Hepatocyte (in vitro differentiated cells): ENCODE data around the gene PYGM. TPM values are rescaled to one million over a fixed set of nuclear protein-coding genes. Genes with fewer than 3 reads are reported as not detected.
A peak's percentile ranks its signal among the peaks of the same experiment; 100 is the strongest.

ENCODE experiments used
- DNase-seq: peaks from one replicate; pipeline ENCODE4 v3.0.0-alpha.2; 2016; ENCODE audit warnings: low spot score
- H2AFZ ChIP-seq: fragments of 200-600 bp; sonication (generic); 2 replicates; pipeline ENCODE4 v1.6.0; 2016; ENCODE audit warnings: antibody characterized with exemption, mild to moderate bottlenecking
- H3K27ac ChIP-seq: fragments of 200-600 bp; sonication (generic); 2 replicates; pipeline ENCODE4 v1.5.1; 2016; ENCODE audit warnings: mild to moderate bottlenecking
- H3K27me3 ChIP-seq: fragments of 200-600 bp; sonication (generic); 2 replicates; pipeline ENCODE4 v1.6.1; 2016
- H3K36me3 ChIP-seq: fragments of 200-600 bp; sonication (generic); replicated peaks from 2 replicates; pipeline ENCODE4 v1.5.1; 2016; ENCODE audit warnings: low read depth; ENCODE audit not compliant: insufficient read depth
- H3K4me1 ChIP-seq: fragments of 200-600 bp; sonication (generic); 2 replicates; pipeline ENCODE4 v1.5.1; 2016; ENCODE audit warnings: mild to moderate bottlenecking, moderate library complexity; ENCODE audit not compliant: insufficient read depth
- H3K4me2 ChIP-seq: fragments of 200-600 bp; sonication (generic); 2 replicates; pipeline ENCODE4 v1.6.0; 2016
- H3K4me3 ChIP-seq: fragments of 200-600 bp; sonication (generic); 2 replicates; pipeline ENCODE4 v1.5.1; 2016; ENCODE audit warnings: mild to moderate bottlenecking
- H3K79me2 ChIP-seq: fragments of 200-600 bp; sonication (generic); 2 replicates; pipeline ENCODE4 v1.6.0; 2017; ENCODE audit warnings: mild to moderate bottlenecking
- H3K9me2 ChIP-seq: fragments of 200-600 bp; sonication (generic); replicated peaks from 2 replicates; pipeline ENCODE4 v1.6.0; 2017; ENCODE audit warnings: mild to moderate bottlenecking; ENCODE audit not compliant: insufficient read depth
- H3K9me3 ChIP-seq: fragments of 200-600 bp; sonication (generic); 2 replicates; pipeline ENCODE4 v1.5.1; 2016; ENCODE audit warnings: low read depth, mild to moderate bottlenecking
- H4K20me1 ChIP-seq: fragments of 200-600 bp; sonication (generic); 2 replicates; pipeline ENCODE4 v1.6.0; 2016; ENCODE audit warnings: mild to moderate bottlenecking; ENCODE audit not compliant: insufficient read depth, poor library complexity, severe bottlenecking
- EZH2 ChIP-seq: fragments of 200-600 bp; sonication (generic); IDR thresholded peaks from 2 replicates; pipeline ENCODE4 v1.6.1; 2016; ENCODE audit warnings: antibody characterized with exemption, mild to moderate bottlenecking, borderline replicate concordance
- EZH2phosphoT487 ChIP-seq: fragments of 200-600 bp; sonication (generic); IDR thresholded peaks from one replicate; pipeline ENCODE4 v1.6.1; 2018; ENCODE audit warnings: antibody characterized with exemption, mild to moderate bottlenecking, low read depth, moderate library complexity; ENCODE audit not compliant: unreplicated experiment, severe bottlenecking
- WGBS: methylation state at CpG from one replicate; pipeline ENCODE4 v1.1.6; 2016; ENCODE audit warnings: low lambda C conversion rate; ENCODE audit errors: missing lambda C conversion rate; 5-methylcytosine and 5-hydroxymethylcytosine counted together
- polyA plus RNA-seq: library from polyadenylated mRNA; unstranded; fragments of >200 nt; fragmentation: Nextera tagmentation; extraction: Ambion mirVana; gene quantifications from 2 replicates; pipeline ENCODE4 v1.2.1, GENCODE V29; 2016
- total RNA-seq: library from RNA; depleted of rRNA; stranded (reverse); fragments of >200 nt; gene quantifications from 2 replicates; pipeline ENCODE4 v1.2.3, GENCODE V29; 2014
- TF ChIP-seq, protein P1 (sequence below): fragments of 200-600 bp; sonication (generic); IDR thresholded peaks from 2 replicates; pipeline ENCODE4 v1.5.1; 2016; ENCODE audit warnings: antibody characterized with exemption, mild to moderate bottlenecking; ENCODE audit not compliant: poor library complexity

The PYGM gene
- total and polyA plus RNA-seq, 2 experiments from 2014 or later: 1.9 to 4.0 TPM

DNA sequence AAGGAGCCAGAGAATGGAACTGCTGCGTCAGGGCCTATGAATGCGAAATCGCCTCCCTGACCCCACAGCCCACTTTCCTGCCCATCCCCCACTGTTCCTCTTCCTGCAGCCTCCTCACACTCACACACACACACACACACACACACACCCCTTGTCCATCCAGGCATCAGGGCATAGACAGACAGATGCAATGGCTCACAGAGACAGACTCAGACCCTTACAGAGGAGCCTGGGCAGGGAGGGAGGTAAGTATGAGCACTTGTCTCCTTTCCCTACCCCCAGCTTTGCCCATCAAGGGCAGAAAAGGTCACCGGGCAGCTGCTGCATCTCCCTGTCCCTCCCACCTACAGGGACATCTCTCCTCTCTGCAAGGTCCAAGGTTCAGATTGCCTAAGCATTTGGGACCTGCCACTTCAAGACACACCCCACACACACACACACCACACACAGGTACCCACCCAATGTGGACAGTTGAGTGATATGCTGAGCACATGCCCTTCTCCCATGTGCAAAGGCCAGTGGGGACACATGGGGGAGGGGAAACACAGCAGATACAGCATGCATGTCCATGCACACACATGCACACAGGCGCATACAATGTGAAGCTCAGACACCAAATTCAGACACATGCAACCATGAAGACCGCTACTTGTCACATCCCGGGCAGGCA is 34.8 kb downstream of the PYGM start:
- no peak overlapping the region for H3K4me3 ChIP-seq
- H3K4me2 ChIP-seq: no peak overlapping the region
- H3K79me2 ChIP-seq: no peaks in the 10 kb centered on the region
- peak; percentile 48 for DNase-seq
- H3K27ac ChIP-seq: no peak overlapping the region
- H3K27me3 ChIP-seq: peaks cover 23% of the 10 kb centered on the region
- WGBS: 76% methylated on average over 7 of the region's 7 CpGs
- H3K4me1 ChIP-seq: no peaks in the 10 kb centered on the region
- H3K9me2 ChIP-seq: no peaks in the 10 kb centered on the region
- no peaks in the 10 kb centered on the region for H3K36me3 ChIP-seq
- H2AFZ ChIP-seq: no peak overlapping the region
- no peaks in the 10 kb centered on the region for H4K20me1 ChIP-seq
- H3K9me3 ChIP-seq: no peaks in the 10 kb centered on the region
- TF ChIP-seq EZH2phosphoT487: no peak
- TF ChIP-seq EZH2: no peak
- TF ChIP-seq, protein P1, sequence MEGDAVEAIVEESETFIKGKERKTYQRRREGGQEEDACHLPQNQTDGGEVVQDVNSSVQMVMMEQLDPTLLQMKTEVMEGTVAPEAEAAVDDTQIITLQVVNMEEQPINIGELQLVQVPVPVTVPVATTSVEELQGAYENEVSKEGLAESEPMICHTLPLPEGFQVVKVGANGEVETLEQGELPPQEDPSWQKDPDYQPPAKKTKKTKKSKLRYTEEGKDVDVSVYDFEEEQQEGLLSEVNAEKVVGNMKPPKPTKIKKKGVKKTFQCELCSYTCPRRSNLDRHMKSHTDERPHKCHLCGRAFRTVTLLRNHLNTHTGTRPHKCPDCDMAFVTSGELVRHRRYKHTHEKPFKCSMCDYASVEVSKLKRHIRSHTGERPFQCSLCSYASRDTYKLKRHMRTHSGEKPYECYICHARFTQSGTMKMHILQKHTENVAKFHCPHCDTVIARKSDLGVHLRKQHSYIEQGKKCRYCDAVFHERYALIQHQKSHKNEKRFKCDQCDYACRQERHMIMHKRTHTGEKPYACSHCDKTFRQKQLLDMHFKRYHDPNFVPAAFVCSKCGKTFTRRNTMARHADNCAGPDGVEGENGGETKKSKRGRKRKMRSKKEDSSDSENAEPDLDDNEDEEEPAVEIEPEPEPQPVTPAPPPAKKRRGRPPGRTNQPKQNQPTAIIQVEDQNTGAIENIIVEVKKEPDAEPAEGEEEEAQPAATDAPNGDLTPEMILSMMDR: no peak

DNA sequence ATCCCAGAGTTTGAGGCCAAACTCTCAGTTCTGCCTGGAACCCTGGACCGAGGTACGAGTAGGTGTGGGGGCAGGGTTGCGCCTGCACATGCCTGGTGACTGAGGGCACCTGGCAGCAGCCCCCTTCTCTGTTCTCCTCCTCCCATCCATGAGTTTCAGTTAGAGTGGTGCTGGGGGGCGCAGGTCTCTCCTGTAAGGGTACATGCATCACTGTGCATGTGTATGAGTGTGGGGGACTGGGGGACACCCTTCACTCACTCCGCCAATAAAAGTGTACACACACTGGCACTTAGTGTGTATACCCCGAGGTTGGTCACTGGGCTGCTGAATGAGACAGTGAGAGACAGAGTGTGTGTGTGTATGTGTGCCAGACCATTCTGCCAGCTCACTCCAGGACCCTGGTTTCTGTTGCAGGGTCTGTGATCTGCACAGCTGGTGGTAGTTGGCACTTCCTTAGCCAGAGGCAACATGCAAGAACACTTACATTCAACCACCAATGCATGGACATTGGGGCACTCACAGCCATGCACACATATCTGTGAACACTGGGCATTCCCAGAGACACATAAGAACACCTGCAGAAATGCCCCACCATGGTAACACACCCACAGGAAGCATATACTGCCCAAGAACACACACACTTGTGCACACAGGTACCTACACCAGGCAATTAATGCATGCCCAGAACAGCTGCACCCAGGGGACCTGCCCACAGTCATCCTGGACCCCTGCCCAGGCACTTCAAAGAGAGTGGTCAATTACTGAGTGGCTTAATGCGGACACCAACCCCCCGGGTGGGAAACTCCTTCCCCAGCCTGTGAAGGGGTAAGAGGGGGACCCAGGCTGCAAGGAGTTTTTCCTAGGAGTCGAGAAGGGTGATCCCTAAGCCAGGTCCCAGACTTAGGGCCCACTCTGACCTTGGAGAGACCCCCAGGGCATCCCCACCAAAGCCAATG is 35.6 kb downstream of the PYGM start:
- Histone ChIP-seq H3K4me3 (no peak overlapping the region), H3K9me2 (no peaks in the 10 kb centered on the region), H3K4me2 (peak overlapping the region; percentile 100), H3K27ac (no peak overlapping the region), H2AFZ (no peak overlapping the region), H3K27me3 (peaks cover 30% of the 10 kb centered on the region), H3K9me3 (no peaks in the 10 kb centered on the region), H3K79me2 (no peaks in the 10 kb centered on the region), H3K36me3 (no peaks in the 10 kb centered on the region), H3K4me1 (no peaks in the 10 kb centered on the region), H4K20me1 (no peaks in the 10 kb centered on the region)
- TF ChIP-seq, protein P1: no peak
- TF ChIP-seq EZH2phosphoT487 (no peak), EZH2 (no peak)
- DNase-seq: no peak
- WGBS: 77% methylated on average over 9 of the region's 9 CpGs

DNA sequence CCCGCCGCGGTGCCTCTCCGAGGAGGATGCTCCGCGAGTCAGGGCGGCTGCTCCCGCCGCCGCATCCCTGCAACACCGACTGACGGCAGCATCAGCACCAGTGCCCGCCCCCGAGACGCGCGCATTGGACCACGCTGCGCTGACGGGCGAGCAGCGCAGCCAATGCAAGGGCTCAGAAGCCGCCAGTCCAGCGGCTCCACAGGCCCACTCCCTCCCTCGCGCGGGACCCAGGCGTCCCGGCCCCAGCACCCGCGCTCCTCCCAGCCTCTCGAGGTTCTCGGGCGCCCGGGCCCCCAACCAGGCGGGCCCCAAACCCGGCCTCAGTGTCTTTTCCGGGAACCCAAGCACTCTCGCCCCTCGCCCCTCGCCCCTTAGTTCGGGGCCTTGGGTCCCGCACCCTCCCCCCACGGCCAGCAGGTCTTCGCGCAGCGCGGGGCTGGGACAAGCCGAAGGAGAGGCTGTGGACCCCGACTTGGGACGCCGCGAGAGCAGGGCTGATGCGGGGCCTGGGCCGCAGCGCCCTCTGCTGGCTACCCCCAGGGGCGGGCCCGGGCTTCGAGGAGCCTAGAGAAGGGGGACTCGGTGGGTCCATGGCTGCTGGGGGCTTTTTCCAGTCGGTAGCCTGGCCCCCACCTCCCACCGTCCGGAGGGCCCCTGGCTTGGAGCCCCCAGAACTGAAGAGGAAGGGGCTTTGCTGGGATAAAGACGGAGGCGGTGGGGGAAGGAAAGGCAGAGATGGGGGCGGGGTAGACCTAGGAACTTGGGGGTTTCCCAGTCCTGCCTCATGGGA is 36.5 kb downstream of the PYGM start, which contains the start of gene NRXN2:
Gene NRXN2 (minus strand): TSS at position 81 of the 790 bp plus-strand sequence. CDS start 9,498 bp downstream, outside the sequence.
- no peaks in the 10 kb centered on the region for H3K4me1 ChIP-seq
- WGBS: 8% methylated on average over 29 of the region's 66 CpGs
- no peaks in the 10 kb centered on the region for H4K20me1 ChIP-seq
- H3K27me3 ChIP-seq: peaks cover 39% of the 10 kb centered on the region
- H3K79me2 ChIP-seq: no peaks in the 10 kb centered on the region
- H2AFZ ChIP-seq: peak within 1 kb of the TSS; percentile 100
- peak; percentile 90 for DNase-seq
- H3K9me2 ChIP-seq: no peaks in the 10 kb centered on the region
- H3K9me3 ChIP-seq: no peaks in the 10 kb centered on the region
- TF ChIP-seq, protein P1: peak; percentile 99
- no peak for TF ChIP-seq EZH2
- H3K36me3 ChIP-seq: no peaks in the 10 kb centered on the region
- peak within 1 kb of the TSS; percentile 100 for H3K4me2 ChIP-seq
- no peak within 1 kb of the TSS for H3K27ac ChIP-seq
- H3K4me3 ChIP-seq: peak within 1 kb of the TSS; percentile 96
